Esophagus muscularis mucosa (tissue), 4 donors: Measurements from ENCODE around the gene LEKR1. TPM values are rescaled to one million over a fixed set of nuclear protein-coding genes. Genes with fewer than 3 reads are reported as not detected.
A peak's percentile ranks its signal among the peaks of the same experiment; 100 is the strongest.

Experiments used
- DNase-seq: peaks from one replicate; pipeline ENCODE4 v3.0.0-alpha.2; 2017; ENCODE audit errors: extremely low spot score
- H3K27ac ChIP-seq, 4 donors: fragments of 200-600 bp; sonication (generic); replicated peaks in 1 of 4; 1 replicate in 3 of 4; 2 replicates in 1 of 4; pipeline ENCODE4 v1.5.1; 2016 to 2019; ENCODE audit warnings: mild to moderate bottlenecking in 1 of 4
- H3K27me3 ChIP-seq, 4 donors: fragments of 200-600 bp; sonication (generic); one replicate each; pipeline versions ENCODE4 v1.5.1 to v1.6.0; 2016 to 2019
- H3K36me3 ChIP-seq, 4 donors: fragments of 200-600 bp; sonication (generic); one replicate each; pipeline ENCODE4 v1.5.1; 2016 to 2019
- H3K4me1 ChIP-seq, 4 donors: fragments of 200-600 bp; sonication (generic); one replicate each; pipeline ENCODE4 v1.5.1; 2016 to 2019
- H3K4me3 ChIP-seq, 4 donors: fragments of 200-600 bp; sonication (generic); 1 replicate in 2 of 4; 2 replicates in 2 of 4; pipeline ENCODE4 v1.5.1; 2016 to 2019; ENCODE audit warnings: mild to moderate bottlenecking in 4 of 4, moderate library complexity in 1 of 4
- H3K9me3 ChIP-seq, 4 donors: fragments of 200-600 bp; sonication (generic); 1 replicate in 3 of 4; 2 replicates in 1 of 4; pipeline ENCODE4 v1.5.1; 2016 to 2019
- EP300 ChIP-seq: sonication (generic); formaldehyde crosslinking; IDR thresholded peaks from one replicate; pipeline ENCODE4 v1.6.1; 2017; ENCODE audit warnings: antibody characterized with exemption
- POLR2A ChIP-seq: fragments of 450-650 bp; IDR thresholded peaks from one replicate; pipeline ENCODE4 v1.6.1; 2017; ENCODE audit warnings: antibody characterized with exemption, moderate library complexity, mild to moderate bottlenecking, low read depth
- POLR2AphosphoS5 ChIP-seq, 2 donors: sonication (generic); formaldehyde crosslinking; IDR thresholded peaks; one replicate each; pipeline ENCODE4 v1.6.1; 2017; ENCODE audit warnings: antibody characterized with exemption in 2 of 2
- WGBS: methylation state at CpG from one replicate; pipeline ENCODE4 v1.1.5; 2018; 5-methylcytosine and 5-hydroxymethylcytosine counted together
- intact Hi-C: fragments of 100-400 bp; cut with DNase I; formaldehyde crosslinking; loops from one replicate; pipeline ENCODE4 v1.15.1; 2023
- total RNA-seq, 4 donors: library from RNA; depleted of rRNA; stranded (reverse); fragments of >200 nt; gene quantifications; one replicate each; pipeline versions ENCODE4 v1.1.0 to v1.2.1, GENCODE V29; 2016
- TF ChIP-seq, protein P1 (sequence below), 3 experiments: fragments of 200-600 bp in 2 of 3; fragments of 450-650 bp in 1 of 3; sonication (generic) in 2 of 3; IDR thresholded peaks; one replicate each; pipeline ENCODE4 v1.5.1; 2017 to 2019; ENCODE audit warnings: antibody characterized with exemption in 3 of 3, mild to moderate bottlenecking in 2 of 3, moderate library complexity in 1 of 3

Gene LEKR1
- total RNA-seq, 4 donors from 2014 or later, result 0.11 to 1.2 (median 0.33) TPM; not detected in 1

DNA sequence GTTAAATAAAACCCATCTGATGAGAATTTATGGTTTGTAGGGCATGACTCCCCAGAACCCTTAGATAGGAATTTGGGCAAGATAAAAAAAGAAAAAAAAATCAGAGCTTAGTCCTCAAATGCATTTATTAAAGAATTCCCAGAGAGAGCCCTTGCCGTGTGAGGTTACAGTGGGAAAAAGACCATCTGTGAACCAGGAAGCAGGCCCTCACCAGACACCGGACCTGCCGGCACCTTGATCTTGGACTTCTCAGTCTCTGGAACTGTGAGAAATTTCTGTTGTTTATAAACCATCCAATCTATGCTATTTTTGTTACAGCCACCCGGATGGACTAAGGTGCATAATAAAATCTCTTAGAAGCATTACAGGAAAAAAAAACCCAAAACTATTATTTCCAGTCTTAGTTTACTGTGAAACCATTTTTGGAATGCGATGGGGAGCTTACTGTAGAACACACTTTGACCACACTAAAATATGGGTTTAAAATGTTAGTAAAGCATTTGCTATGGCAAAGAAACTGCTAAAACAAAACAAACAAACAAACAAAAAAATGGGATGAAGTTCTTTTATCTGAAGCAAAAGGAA is 72.2 kb downstream of the LEKR1 start:
- peaks cover 0 to 5% (median 0%) of the 10 kb centered on the region in 4 donors for H3K9me3 ChIP-seq
- H3K27ac ChIP-seq, result no peak overlapping the region
- TF ChIP-seq EP300 (no peak), POLR2AphosphoS5 (IDR thresholded peaks at IDR 0.05) (no peak), POLR2A (no peak)
- TF ChIP-seq, protein P1, sequence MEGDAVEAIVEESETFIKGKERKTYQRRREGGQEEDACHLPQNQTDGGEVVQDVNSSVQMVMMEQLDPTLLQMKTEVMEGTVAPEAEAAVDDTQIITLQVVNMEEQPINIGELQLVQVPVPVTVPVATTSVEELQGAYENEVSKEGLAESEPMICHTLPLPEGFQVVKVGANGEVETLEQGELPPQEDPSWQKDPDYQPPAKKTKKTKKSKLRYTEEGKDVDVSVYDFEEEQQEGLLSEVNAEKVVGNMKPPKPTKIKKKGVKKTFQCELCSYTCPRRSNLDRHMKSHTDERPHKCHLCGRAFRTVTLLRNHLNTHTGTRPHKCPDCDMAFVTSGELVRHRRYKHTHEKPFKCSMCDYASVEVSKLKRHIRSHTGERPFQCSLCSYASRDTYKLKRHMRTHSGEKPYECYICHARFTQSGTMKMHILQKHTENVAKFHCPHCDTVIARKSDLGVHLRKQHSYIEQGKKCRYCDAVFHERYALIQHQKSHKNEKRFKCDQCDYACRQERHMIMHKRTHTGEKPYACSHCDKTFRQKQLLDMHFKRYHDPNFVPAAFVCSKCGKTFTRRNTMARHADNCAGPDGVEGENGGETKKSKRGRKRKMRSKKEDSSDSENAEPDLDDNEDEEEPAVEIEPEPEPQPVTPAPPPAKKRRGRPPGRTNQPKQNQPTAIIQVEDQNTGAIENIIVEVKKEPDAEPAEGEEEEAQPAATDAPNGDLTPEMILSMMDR (IDR thresholded peaks at IDR 0.05), result no peak
- 71% methylated on average over 5 of the region's 5 CpGs for WGBS
- no peaks in the 10 kb centered on the region for H3K4me1 ChIP-seq
- H3K27me3 ChIP-seq, result no peaks in the 10 kb centered on the region
- DNase-seq, result no peak
- no peaks in the 10 kb centered on the region for H3K36me3 ChIP-seq
- intact Hi-C loops, result no loop called here
- H3K4me3 ChIP-seq, result no peak overlapping the region

DNA sequence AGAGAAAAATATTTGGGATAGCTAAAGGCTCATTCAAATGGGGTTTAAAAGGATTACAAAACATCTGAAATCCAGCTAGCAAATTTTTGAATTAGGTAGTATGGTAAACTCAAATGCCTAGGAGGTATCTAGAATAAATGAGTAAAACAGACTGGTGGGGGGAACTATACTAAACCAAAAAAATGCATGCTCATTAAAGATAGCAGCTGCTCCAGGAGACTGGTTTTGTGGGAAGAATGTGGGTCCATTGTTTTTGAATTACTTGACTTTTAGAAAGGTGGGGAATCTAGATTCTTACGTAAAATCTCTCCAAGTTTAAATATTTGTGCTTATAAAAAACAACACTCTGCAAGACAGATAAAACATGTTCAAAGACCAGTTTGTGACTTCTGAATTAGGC is 73.8 kb downstream of the LEKR1 start:
- no peaks in the 10 kb centered on the region for H3K36me3 ChIP-seq
- no peaks in the 10 kb centered on the region for H3K27me3 ChIP-seq
- no peaks in the 10 kb centered on the region for H3K4me1 ChIP-seq
- no peaks in the 10 kb centered on the region for H3K9me3 ChIP-seq
- no peak overlapping the region for H3K4me3 ChIP-seq
- no peak overlapping the region for H3K27ac ChIP-seq
- 75% methylated on average over 1 of the region's 1 CpG for WGBS
- intact Hi-C loops, result no loop called here
- TF ChIP-seq POLR2A (no peak), EP300 (no peak), POLR2AphosphoS5 (IDR thresholded peaks at IDR 0.05) (no peak)
- TF ChIP-seq, protein P1 (IDR thresholded peaks at IDR 0.05), result no peak
- no peak for DNase-seq

DNA sequence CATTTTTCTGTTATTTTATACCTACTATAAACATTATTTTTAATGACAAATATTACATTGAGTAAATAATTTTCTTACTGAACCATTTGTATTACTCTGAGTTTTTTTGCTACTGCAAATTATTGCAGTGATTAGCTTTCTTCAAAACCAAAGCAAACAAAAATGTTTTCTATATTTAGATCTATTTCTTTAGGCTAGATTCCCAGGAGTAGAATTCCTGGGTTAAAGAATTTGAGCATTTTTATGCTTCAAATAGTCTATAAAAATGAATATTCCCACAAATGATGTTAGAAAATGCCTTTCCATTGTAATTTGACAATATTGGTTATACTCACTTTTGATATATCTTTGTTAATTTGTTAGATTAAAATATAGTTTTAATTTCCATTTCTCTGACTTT is 76.8 kb downstream of the LEKR1 start:
- no peaks in the 10 kb centered on the region for H3K9me3 ChIP-seq
- no peak overlapping the region for H3K4me3 ChIP-seq
- H3K4me1 ChIP-seq, result no peaks in the 10 kb centered on the region
- no peak overlapping the region for H3K27ac ChIP-seq
- DNase-seq, result no peak
- TF ChIP-seq POLR2A (no peak), EP300 (no peak), POLR2AphosphoS5 (IDR thresholded peaks at IDR 0.05) (no peak)
- TF ChIP-seq, protein P1 (IDR thresholded peaks at IDR 0.05), result no peak
- H3K36me3 ChIP-seq, result no peaks in the 10 kb centered on the region
- H3K27me3 ChIP-seq, result no peaks in the 10 kb centered on the region
- intact Hi-C loops, result no loop called here

DNA sequence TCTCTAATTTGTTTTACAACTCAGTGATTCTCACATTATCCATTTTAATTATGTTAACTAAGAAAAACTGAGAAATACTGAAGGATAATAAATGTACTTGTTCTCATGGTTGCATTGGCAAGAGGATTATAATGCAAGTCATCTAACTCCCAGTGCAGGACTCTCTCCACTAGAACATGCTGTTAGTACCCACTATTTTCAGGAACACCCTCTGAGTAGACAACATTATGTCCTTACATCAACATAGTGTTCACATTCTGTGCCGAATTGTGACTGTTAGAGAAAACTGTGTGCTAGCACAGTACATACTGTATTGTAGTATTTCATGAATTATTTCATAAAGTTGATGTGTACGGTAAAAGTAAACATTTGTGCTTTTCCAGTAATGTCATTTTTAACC is 80.1 kb downstream of the LEKR1 start:
- no peak for DNase-seq
- no peaks in the 10 kb centered on the region for H3K4me1 ChIP-seq
- H3K36me3 ChIP-seq, result no peaks in the 10 kb centered on the region
- 72% methylated on average over 2 of the region's 2 CpGs for WGBS
- H3K27ac ChIP-seq, result no peak overlapping the region
- H3K27me3 ChIP-seq, result no peaks in the 10 kb centered on the region
- TF ChIP-seq EP300 (peak; percentile 11), POLR2A (no peak)
- no peak overlapping the region for H3K4me3 ChIP-seq
- intact Hi-C loops, result no loop called here
- no peaks in the 10 kb centered on the region for H3K9me3 ChIP-seq

DNA sequence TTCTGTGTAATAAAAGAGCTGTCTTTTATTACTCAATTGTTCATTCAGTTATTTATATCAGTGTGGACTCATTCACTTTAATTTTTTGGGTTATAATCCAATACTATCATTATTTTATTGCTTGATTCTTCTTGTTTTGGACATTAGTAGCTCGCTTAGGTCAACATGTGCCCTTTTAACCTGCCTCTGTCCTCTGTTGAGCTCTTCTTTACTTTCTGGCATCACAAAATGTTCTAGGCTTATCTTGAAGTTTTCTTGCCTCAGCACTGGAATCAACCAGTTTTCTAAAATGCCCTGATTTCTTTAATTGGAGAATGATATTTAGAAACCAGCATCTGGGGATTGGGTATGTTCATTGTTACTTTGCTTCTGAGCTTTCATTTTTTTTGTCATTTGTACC is 82.2 kb downstream of the LEKR1 start:
- no peak for TF ChIP-seq EP300
- TF ChIP-seq, protein P1 (IDR thresholded peaks at IDR 0.05), result no peak
- TF ChIP-seq POLR2AphosphoS5 (IDR thresholded peaks at IDR 0.05), result no peak
- no peak for TF ChIP-seq POLR2A

More for the DNA sequence above, 82.2 kb downstream of the LEKR1 start:
- H3K4me1 ChIP-seq, result no peaks in the 10 kb centered on the region
- intact Hi-C loops, result no loop called here
- no peak for DNase-seq
- H3K27ac ChIP-seq, result no peak overlapping the region
- 86% methylated on average over 1 of the region's 1 CpG for WGBS
- H3K4me3 ChIP-seq, result no peak overlapping the region
- no peaks in the 10 kb centered on the region for H3K9me3 ChIP-seq
- H3K36me3 ChIP-seq, result no peaks in the 10 kb centered on the region
- H3K27me3 ChIP-seq, result no peaks in the 10 kb centered on the region
